OCI-LY3 (cell line): ENCODE measurements around the gene MIEF1.

Experiments
- CTCF ChIP-seq: fragments of 200-600, 300-600 bp; sonication (generic); IDR thresholded peaks from 2 replicates; pipeline ENCODE4 v1.5.1; 2014; ENCODE audit warnings: antibody characterized with exemption, low read length, low read depth
- EZH2phosphoT487 ChIP-seq: fragments of 200-600 bp; shearing (Covaris generic); IDR thresholded peaks from 2 replicates; pipeline ENCODE4 v1.6.1; 2018; ENCODE audit warnings: antibody characterized with exemption, mixed run types, low read depth

- no peak for TF ChIP-seq EZH2phosphoT487
- no peak for TF ChIP-seq CTCF
Measured at GRCh38 chr22:39524753-39525657, 22.9 kb downstream of the MIEF1 start.
